HG03108 (cell line): ENCODE data around the gene KIF3A.
"Not testable (repeated sequence)": the region's sequence is repeated elsewhere in the genome, so short reads cannot be mapped to it uniquely, and the experiment has no call there.

ENCODE experiments used
- ATAC-seq: cut with Tn5 transposase; IDR thresholded peaks from one replicate; pipeline ENCODE4 v1.9.1; 2021; ENCODE audit warnings: moderate library complexity; ENCODE audit not compliant: unreplicated experiment

KIF3A gene

DNA sequence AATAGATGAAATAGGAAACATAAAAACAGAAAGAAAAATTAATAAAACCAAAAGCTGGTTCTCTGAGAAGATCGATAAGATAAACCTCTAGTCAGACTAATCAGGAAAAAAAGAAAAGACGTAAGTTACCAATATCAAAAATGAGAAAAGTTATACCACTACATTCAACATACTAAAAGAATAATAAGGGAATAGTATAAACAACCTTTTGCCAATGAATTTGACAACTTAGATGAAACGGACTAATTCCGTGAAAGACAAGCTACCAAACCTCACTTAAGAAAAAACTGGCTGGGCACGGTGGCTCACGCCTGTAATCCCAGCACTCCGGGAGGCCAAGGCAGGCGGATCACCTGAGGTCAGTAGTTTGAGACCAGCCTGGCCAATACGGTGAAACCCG lies 7.5 kb downstream of the KIF3A start:
- no peak for ATAC-seq

GRCh38 chr5:132725745-132726144 lies 11.6 kb downstream of the KIF3A start:
- ATAC-seq = no peak

GRCh38 chr5:132718544-132719312 lies 18.6 kb downstream of the KIF3A start:
- no peak for ATAC-seq

GRCh38 chr5:132714456-132715307 lies 22.7 kb downstream of the KIF3A start:
- ATAC-seq = no peak

DNA sequence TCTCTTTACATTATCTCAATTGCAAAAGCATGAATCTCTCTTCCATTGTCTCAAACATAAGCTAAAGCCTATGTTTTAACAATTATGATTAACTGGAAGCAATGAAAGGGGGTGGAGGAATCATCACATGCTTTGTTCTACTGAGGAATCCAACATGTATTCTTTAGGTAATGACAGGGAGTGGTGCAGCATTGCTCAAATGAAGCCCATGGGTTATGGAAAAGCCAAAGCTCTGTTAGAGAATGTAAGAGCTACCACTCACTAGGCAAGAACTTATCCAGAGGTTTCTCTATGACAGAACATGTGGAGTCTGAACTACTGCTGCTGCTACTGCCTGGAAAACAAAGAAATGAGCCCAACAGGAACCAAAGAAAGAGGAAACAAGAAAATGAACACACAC lies 28.7 kb downstream of the KIF3A start:
- ATAC-seq = no peak

DNA sequence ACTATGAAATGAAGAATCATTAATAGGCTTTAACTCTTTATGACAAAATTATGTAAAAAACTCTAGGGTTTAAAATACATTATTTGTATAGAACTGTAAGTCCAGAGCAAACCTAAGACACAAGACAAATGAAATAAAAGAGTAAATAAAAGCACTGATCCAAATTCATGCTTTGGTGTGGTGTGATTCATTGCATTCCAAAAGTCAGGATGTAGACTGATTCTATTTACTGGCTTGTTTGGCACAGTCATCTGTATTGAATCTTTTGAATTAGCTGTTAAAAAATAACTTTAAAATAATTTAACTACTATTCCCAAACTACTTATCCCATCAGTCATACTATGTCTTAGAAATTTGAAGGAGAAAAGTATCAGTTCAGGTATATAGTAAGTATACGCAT lies 32.5 kb downstream of the KIF3A start:
- no peak for ATAC-seq

DNA sequence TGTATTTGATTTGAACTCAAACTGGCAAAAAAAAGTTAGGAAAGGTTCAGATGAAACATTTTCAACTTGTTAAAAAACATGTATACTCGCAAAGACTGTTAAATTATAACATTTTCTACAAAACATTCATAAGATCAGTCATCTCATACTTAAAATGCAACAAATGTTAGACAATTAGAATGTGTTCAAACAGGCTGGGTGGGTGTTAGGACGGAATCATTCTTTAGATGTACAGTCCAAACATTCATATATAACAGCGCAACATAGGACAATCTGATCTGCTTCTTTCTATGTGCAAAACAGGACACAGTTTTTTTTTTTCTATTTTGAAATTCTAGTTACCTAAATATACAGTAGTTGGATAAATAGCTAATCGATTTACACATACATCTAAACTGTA lies 41.4 kb downstream of the KIF3A start:
- ATAC-seq = no peak

DNA sequence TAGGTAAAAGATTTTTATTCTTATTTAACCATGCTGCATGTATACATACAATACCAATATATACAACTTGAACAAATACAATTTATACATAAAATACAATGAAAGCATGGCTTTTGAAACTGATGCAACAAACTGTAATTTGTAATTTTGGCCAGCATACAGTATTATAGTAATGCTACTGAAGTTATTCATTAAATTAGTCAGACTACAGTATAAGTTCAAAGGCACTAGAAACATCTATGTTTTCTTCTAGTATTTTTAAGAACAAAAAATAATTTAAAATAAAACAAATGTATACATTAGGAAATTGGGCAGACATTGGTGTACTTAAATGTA lies 44.7 kb downstream of the KIF3A start:
- no peak for ATAC-seq

- not testable (repeated sequence) for ATAC-seq
These were observed 45.4 kb downstream of the KIF3A start for GRCh38 chr5:132691755-132692631.

GRCh38 chr5:132690156-132690555 lies 47.2 kb downstream of the KIF3A start:
- ATAC-seq = no peak

GRCh38 chr5:132689513-132689912 lies 47.8 kb downstream of the KIF3A start:
- ATAC-seq = no peak

- ATAC-seq = peak; percentile 44
These were observed 48.6 kb downstream of the KIF3A start for GRCh38 chr5:132688536-132689339.

- ATAC-seq = peak; percentile 30
These were observed 49.4 kb downstream of the KIF3A start for GRCh38 chr5:132687995-132688394.

- ATAC-seq = no peak
These were observed 51.2 kb downstream of the KIF3A start for GRCh38 chr5:132686193-132686592.

DNA sequence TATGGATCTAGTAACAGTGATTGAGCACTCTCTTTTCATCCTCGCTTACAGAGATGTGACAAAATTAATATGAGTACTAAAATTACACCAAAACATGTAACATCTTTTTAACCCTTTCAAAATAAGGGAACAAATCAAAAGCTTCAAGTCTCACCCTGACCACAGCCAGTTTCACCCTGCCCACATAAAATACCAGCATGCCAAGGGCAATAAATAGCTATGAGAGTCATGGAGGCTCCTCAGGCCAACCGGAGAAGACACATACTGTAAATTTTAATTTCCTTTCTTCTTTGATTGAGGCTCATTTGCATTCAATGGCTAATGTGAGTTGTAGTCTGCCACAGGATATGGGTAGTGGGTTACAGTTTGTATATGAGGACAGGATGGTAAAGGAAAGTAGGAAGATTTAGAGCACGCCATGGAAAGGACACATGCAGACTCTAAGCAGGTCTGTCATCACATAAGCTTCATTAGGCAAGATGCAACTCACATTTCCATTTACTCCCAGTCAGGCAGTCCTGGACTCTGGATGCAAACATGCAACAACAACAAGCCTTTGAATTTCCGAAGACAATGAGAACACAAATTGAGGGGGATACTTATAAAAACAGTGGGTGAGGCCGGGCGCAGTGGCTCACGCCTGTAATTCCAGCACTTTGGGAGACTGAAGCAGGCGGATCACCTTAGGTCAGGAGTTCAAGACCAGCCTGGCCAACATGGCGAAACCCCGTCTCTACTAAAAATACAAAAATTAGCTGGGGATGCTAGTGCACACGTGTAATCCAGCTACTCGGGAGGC lies 52.2 kb downstream of the KIF3A start:
- ATAC-seq = no peak

DNA sequence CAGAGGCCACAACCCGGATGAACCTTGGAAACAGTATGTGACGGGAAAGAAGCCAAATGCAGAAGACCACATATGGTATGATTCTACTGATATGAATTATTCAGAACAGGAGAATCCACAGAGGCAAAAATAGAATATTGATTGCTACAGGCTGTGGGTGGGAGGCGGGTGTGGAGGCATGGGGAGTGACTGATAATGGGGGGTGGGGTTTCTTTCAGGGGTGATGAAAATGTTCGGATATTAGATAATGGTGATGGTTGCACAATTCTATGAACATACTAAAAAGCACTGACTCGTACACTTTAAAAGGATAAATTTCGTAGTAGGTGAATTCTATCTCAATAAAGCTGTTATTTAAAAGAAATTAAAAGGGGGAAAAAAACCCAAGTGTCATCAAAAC lies 52.9 kb downstream of the KIF3A start:
- ATAC-seq = no peak

DNA sequence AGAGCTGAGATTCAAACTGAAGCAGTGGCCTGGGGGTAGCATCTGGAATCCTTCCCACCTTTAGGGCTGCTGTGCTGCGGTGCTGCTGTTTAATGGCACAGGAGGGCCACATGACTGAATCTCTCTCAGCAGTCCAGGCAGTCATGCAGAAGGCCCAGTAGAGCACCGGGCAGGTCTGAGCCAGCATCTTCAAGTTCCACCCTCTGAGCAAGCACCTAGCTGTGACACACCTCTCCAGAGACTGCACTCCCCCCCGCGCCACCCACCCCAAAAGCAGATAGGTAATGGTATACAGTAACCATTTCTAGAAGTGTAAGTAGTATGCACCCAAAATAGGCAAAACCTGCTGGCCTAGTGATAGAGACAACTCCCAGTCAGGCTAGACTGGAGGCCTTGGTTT lies 55.4 kb downstream of the KIF3A start:
- ATAC-seq = no peak

DNA sequence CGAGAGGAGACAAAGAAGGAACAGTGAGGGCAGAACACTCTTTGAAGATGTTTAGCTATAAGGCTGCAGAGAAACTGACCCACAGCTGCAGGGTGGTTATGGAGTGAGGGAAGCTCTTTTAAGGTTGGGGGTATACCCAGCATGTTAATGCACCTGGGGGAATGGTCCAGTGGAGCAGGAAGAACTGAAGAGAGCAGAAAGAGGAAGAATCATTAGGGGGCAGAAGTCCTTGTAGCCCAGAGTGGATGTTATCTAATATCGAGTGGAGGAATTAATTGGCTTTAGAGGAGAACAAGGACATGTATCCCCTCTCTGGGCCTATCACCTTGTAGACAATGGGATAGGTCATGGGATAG lies 55.9 kb downstream of the KIF3A start:
- ATAC-seq = no peak

DNA sequence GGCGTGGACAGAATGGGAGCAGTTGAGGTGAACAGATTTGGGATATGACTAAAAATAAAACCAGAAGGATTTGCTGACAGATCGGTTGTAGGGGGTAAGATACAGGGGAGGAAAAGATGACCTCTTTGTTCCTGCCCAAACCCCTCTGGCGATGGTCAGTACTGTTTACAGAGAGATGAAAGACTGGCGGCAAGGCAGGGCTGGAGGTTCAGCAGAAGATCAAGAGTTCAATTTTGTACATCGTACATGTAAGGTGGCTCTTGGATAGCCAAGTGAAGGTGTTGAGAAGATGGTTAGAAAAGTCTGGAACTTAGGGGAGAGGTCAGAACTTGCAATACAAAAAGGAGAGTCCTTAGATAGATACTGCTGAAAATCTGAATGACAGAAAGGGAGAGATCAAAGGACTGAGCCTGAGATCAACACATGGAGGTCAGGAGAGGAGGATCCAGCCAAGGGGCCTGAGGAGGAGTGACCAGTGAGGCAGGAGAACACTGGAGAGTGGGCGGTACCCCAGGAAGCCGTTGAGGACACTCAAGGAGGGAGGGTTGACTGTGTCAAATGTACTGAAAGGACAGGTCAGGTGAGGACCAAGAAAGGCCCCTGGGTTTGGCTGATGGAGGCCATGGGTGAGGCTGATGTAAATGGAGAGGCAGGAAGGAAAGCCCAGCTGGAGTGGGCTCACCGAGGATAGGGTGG lies 56.4 kb downstream of the KIF3A start:
- ATAC-seq = no peak
